Measurements from ENCODE around the gene GOLM1. TPM values are rescaled to one million over a fixed set of nuclear protein-coding genes. Genes with fewer than 3 reads are reported as not detected.

The GOLM1 gene
- total RNA-seq, 1 experiment from 2014 or later, result 33.9 TPM

GRCh38 chr9:86020731-86021130 lies 78.6 kb downstream of the GOLM1 start:
- intact Hi-C loops (cut with micrococcal nuclease), result no loop called here
- no peak for DNase-seq (ENCODE audit: unreplicated experiment)
- peaks cover 94% of the 10 kb centered on the region for H3K36me3 Mint-ChIP-seq (ENCODE audit: insufficient read depth, unreplicated experiment)
- ChIA-PET CTCF (interaction anchor here (0.5 kb wide), 1 partner anchor 1767 kb away, joined by 3 read pairs; no protein-coding TSS in a partner anchor), POLR2A (interaction anchor here (0.6 to 1.2 kb wide), 3 partner anchors 8 to 48 kb away, joined by 3 read pairs; no protein-coding TSS in a partner anchor)
- H3K27me3 Mint-ChIP-seq (ENCODE audit: insufficient read depth, unreplicated experiment), result no peaks in the 10 kb centered on the region
- peak overlapping the region; percentile 40 for H3K27ac Mint-ChIP-seq (ENCODE audit: low read depth, unreplicated experiment)
- H3K9me3 Mint-ChIP-seq (ENCODE audit: unreplicated experiment), result no peaks in the 10 kb centered on the region
- BruUV-seq (replicated peaks), result no TSS peak
- no peak overlapping the region for H3K4me3 Mint-ChIP-seq (ENCODE audit: unreplicated experiment)
- no peaks in the 10 kb centered on the region for H3K4me1 Mint-ChIP-seq (ENCODE audit: insufficient read depth, unreplicated experiment)
- TF ChIP-seq, protein P1, sequence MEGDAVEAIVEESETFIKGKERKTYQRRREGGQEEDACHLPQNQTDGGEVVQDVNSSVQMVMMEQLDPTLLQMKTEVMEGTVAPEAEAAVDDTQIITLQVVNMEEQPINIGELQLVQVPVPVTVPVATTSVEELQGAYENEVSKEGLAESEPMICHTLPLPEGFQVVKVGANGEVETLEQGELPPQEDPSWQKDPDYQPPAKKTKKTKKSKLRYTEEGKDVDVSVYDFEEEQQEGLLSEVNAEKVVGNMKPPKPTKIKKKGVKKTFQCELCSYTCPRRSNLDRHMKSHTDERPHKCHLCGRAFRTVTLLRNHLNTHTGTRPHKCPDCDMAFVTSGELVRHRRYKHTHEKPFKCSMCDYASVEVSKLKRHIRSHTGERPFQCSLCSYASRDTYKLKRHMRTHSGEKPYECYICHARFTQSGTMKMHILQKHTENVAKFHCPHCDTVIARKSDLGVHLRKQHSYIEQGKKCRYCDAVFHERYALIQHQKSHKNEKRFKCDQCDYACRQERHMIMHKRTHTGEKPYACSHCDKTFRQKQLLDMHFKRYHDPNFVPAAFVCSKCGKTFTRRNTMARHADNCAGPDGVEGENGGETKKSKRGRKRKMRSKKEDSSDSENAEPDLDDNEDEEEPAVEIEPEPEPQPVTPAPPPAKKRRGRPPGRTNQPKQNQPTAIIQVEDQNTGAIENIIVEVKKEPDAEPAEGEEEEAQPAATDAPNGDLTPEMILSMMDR (IDR thresholded peaks at IDR 0.05; ENCODE audit: unreplicated experiment), result no peak

GRCh38 chr9:86009133-86009532 lies 90.2 kb downstream of the GOLM1 start:
- H3K27ac Mint-ChIP-seq (ENCODE audit: low read depth, unreplicated experiment), result no peak overlapping the region
- H3K4me1 Mint-ChIP-seq (ENCODE audit: insufficient read depth, unreplicated experiment), result no peaks in the 10 kb centered on the region
- H3K9me3 Mint-ChIP-seq (ENCODE audit: unreplicated experiment), result peaks cover 5% of the 10 kb centered on the region
- intact Hi-C loops (cut with micrococcal nuclease), result no loop called here
- ChIA-PET CTCF (interaction anchor here (1.5 kb wide), 1 partner anchor 23 kb away, joined by 3 read pairs; no protein-coding TSS in a partner anchor), POLR2A (no interaction called here)
- H3K27me3 Mint-ChIP-seq (ENCODE audit: insufficient read depth, unreplicated experiment), result no peaks in the 10 kb centered on the region
- H3K36me3 Mint-ChIP-seq (ENCODE audit: insufficient read depth, unreplicated experiment), result peaks cover 81% of the 10 kb centered on the region
- BruUV-seq (replicated peaks), result no TSS peak
- no peak overlapping the region for H3K4me3 Mint-ChIP-seq (ENCODE audit: unreplicated experiment)
- no peak for DNase-seq (ENCODE audit: unreplicated experiment)
- TF ChIP-seq, protein P1 (IDR thresholded peaks at IDR 0.05; ENCODE audit: unreplicated experiment), result no peak

GRCh38 chr9:86005253-86005775 lies 94.0 kb downstream of the GOLM1 start:
- Mint-ChIP-seq H3K27ac (ENCODE audit: low read depth, unreplicated experiment) (no peak overlapping the region), H3K9me3 (ENCODE audit: unreplicated experiment) (peaks cover 7% of the 10 kb centered on the region), H3K4me3 (ENCODE audit: unreplicated experiment) (no peak overlapping the region), H3K27me3 (ENCODE audit: insufficient read depth, unreplicated experiment) (no peaks in the 10 kb centered on the region), H3K36me3 (ENCODE audit: insufficient read depth, unreplicated experiment) (peaks cover 90% of the 10 kb centered on the region), H3K4me1 (ENCODE audit: insufficient read depth, unreplicated experiment) (no peaks in the 10 kb centered on the region)
- POLR2A ChIA-PET, result no interaction called here
- CTCF ChIA-PET, result interaction anchor here (1.1 kb wide), 1 partner anchor 20 kb away, joined by 4 read pairs; no protein-coding TSS in a partner anchor
- intact Hi-C loops (cut with micrococcal nuclease), result no loop called here
- no peak for DNase-seq (ENCODE audit: unreplicated experiment)
- TF ChIP-seq, protein P1 (IDR thresholded peaks at IDR 0.05; ENCODE audit: unreplicated experiment), result no peak
- BruUV-seq (replicated peaks), result no TSS peak

- H3K27me3 Mint-ChIP-seq (ENCODE audit: insufficient read depth, unreplicated experiment), result no peaks in the 10 kb centered on the region
- H3K9me3 Mint-ChIP-seq (ENCODE audit: unreplicated experiment), result no peaks in the 10 kb centered on the region
- no TSS peak for BruUV-seq (replicated peaks)
- ChIA-PET POLR2A (no interaction called here), CTCF (interaction anchor here (0.6 to 0.7 kb wide), 2 partner anchors 24 to 272 kb away, joined by 3 read pairs; no protein-coding TSS in a partner anchor)
- TF ChIP-seq, protein P1 (IDR thresholded peaks at IDR 0.05; ENCODE audit: unreplicated experiment), result no peak
- no peak for DNase-seq (ENCODE audit: unreplicated experiment)
- H3K4me1 Mint-ChIP-seq (ENCODE audit: insufficient read depth, unreplicated experiment), result no peaks in the 10 kb centered on the region
- H3K36me3 Mint-ChIP-seq (ENCODE audit: insufficient read depth, unreplicated experiment), result peaks cover 48% of the 10 kb centered on the region
- intact Hi-C loops (cut with micrococcal nuclease), result no loop called here
- no peak overlapping the region for H3K4me3 Mint-ChIP-seq (ENCODE audit: unreplicated experiment)
- no peak overlapping the region for H3K27ac Mint-ChIP-seq (ENCODE audit: low read depth, unreplicated experiment)
These were observed 103.8 kb downstream of the GOLM1 start for GRCh38 chr9:85995599-85995998.
